Activated naive CD4-positive, alpha-beta T cell treated with anti-CD3 and anti-CD28 coated beads, Interleukin-2, amount 50 U/mL, for 72 hours (primary cell): ENCODE data around the gene ZBTB37. TPM values are rescaled to one million over a fixed set of nuclear protein-coding genes. Genes with fewer than 3 reads are reported as not detected.
A peak's percentile ranks its signal among the peaks of the same experiment; 100 is the strongest.
"Not testable (repeated sequence)": the region's sequence is repeated elsewhere in the genome, so short reads cannot be mapped to it uniquely, and the experiment has no call there.

Experiments
- ATAC-seq, 2 donors: fragments of 150-1000 bp; cut with Tn5 transposase; 2 replicates each; pipeline ENCODE4 v1.10.0; 2021; ENCODE audit warnings: mild to moderate bottlenecking in 2 of 2, moderate library complexity in 2 of 2
- DNase-seq, 2 donors: peaks; one replicate each; pipeline ENCODE4 v3.0.0; 2021 to 2022; ENCODE audit warnings: low spot score in 2 of 2
- H3K27ac Mint-ChIP-seq, 2 donors: one replicate each; pipeline ENCODE4 v1.8.0; 2022; ENCODE audit warnings: mild to moderate bottlenecking in 2 of 2, mixed read lengths in 2 of 2
- H3K36me3 Mint-ChIP-seq, 2 donors: one replicate each; pipeline ENCODE4 v1.8.0; 2022; ENCODE audit warnings: mixed read lengths in 2 of 2
- H3K9me3 Mint-ChIP-seq, 2 donors: one replicate each; pipeline ENCODE4 v1.8.0; 2022; ENCODE audit warnings: mixed read lengths in 2 of 2
- total RNA-seq, 2 donors: library from RNA; stranded (reverse); gene quantifications; one replicate each; pipeline ENCODE4 v1.2.3, GENCODE V29; 2022

ZBTB37 gene
- total RNA-seq, 2 donors from 2014 or later = 9.5 to 21.4 TPM

- not testable (repeated sequence) for H3K9me3 Mint-ChIP-seq, DNase-seq
- Mint-ChIP-seq H3K27ac (peak overlapping the region; percentile 84 to 92), H3K36me3 (peaks cover 36 to 49% of the 10 kb centered on the region in 2 donors)
- ATAC-seq = peak; percentile 8 to 26
Measured at GRCh38 chr1:173862146-173862768, 5.9 kb upstream of the ZBTB37 start.

GRCh38 chr1:173862769-173863223 lies 5.4 kb upstream of the ZBTB37 start:
- Mint-ChIP-seq H3K9me3 (no peaks in the 10 kb centered on the region), H3K36me3 (peaks cover 42 to 53% of the 10 kb centered on the region in 2 donors), H3K27ac (peak overlapping the region; percentile 84 to 100)
- ATAC-seq (peak in 1 of 2 donors; percentile 19), DNase-seq (no peak)

DNA sequence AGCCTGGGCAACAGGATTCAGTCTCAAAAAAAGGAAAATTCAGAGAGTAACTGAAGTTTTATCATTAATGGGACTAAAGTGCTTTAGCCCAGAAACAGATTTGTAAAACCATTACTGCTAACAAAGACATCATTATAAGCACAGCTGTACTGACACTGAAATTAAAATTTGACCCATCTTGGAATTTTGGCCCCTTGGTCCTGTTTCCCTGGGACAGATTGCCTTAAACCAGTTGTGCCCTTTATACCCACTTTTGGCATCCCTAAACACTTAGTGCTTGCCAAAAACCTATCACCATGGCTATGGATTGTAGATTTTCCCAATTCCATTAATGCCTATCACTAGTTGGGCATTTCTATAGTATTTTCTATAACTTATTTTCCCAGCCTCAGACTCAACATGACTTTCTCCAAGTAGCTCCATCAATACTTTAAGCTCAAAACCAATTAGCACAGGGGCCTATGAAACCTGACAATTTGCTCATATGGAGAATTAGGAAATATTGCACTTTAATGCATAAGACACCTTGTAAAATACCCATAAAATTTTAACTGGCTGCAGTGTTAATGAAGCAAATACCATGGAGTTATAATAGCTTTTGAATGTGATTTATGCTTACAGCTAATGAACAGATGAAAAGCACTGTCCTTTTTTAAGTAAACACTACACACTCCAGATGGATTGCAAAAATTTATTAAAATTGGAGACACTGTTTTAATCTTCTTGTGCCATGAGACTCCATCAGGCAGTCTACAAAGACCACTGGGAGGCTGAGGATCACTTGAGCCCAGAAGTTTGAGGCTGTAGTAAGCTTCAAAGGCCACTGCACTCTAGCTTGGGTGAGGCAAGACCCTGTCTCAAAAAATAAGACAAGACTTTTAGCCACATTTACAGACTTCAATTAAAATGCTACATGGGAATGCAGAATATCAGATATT lies 4.7 kb upstream of the ZBTB37 start:
- Mint-ChIP-seq H3K27ac (peak overlapping the region; percentile 90 to 100), H3K9me3 (no peaks in the 10 kb centered on the region), H3K36me3 (peaks cover 43 to 53% of the 10 kb centered on the region in 2 donors)
- ATAC-seq = no peak
- no peak for DNase-seq

DNA sequence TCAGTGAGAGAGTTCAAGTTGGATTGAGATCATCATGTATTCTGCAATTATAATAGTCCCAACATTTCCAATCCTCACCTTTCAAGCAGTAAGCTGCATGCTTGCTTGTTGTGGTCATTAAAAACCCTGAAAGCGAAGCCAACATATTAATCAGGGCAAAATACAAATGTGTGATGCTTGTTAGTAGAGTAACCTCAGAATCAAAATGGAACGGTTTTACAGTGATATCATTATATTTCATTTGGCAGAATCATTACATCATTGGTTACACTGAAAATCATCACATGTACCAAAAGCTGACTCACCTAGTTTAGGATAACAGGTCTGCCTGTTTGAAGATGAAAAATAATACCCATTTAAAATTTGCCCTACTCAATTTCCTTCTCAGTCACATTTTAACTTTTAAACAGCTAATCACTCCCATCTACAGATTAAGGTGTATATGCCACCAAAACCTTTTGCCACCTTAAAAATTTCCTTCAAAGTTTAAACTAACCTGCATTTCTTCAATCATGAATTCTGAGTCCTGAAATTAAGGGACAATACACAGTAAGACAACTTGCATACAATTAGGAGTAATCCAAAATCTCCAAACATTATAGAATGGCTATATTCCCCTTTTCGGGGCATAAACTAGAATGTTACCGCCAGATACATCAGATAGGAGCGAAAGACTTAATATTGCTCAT lies 3.9 kb upstream of the ZBTB37 start:
- peak overlapping the region; percentile 90 to 100 for H3K27ac Mint-ChIP-seq
- no peak for ATAC-seq

DNA sequence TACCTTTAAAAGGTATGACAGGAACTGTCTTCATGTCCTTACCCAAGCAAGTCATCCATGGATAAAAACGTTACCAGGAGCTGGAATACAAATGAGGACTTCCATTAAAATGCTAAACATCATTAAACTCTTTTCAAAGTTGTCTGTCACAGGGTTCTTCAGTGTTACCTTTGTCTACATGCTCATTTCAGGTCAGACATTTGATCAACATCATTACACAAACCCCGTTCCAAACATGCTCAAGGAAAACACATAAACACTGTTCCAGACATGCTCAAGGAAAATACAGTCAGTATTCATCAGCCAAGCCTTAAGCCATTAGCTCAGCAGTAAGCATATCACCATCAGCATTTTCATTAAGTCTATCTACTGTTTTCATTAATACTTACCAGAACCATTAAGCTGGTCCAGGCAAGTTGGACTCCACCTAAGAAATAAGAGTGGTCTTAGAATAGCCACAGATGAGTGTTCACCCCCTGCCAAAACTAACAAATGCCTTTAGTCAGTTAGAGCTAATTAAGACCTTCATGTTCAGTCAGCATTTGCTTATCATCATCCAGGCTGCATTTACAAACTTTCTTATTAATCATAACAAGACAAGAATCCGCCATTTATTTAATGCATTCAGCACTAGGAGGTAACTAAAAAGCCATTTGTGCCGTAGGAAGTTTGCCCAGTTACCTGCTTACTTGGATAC lies 2.6 kb upstream of the ZBTB37 start:
- DNase-seq (no peak), ATAC-seq (no peak)
- Mint-ChIP-seq H3K9me3 (no peaks in the 10 kb centered on the region), H3K36me3 (peaks cover 47 to 54% of the 10 kb centered on the region in 2 donors), H3K27ac (peak overlapping the region; percentile 90 to 100)

More for the DNA sequence above, 3.9 kb upstream of the ZBTB37 start:
- Mint-ChIP-seq H3K9me3 (no peaks in the 10 kb centered on the region), H3K36me3 (peaks cover 43 to 53% of the 10 kb centered on the region in 2 donors)
- DNase-seq = no peak

DNA sequence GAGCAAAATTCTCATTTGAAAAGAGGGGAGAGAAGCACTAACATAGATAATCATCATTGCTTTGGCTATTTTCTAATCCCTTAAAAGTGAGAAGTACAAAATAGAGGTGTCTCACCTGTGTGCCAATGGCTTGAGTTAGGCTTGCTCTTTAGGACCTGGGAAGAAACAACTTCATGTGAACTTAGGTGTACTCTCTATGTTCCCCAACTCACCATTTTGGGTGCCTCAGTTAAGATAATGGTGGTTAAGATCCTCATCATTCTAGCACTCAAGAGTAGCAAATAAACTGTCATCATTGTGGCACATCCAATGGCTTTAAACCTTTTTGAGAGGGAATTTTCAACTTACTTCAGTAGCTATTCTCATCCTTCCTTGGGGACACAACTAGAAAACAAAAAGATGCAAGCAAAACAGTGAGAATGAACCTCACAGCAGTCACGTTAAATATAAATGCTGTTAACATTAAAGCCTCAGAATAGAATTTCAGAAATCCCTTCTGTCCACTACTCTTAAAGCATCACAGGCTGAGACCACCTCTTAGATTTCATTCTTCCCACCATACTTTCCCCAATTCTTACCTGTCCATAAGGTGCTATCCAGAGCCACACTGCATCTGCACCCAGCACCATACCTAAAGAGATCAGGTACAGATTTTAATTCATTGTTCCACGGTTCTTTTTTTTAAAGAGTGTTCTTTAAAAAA lies 1.6 kb upstream of the ZBTB37 start:
- H3K36me3 Mint-ChIP-seq = peaks cover 52 to 59% of the 10 kb centered on the region in 2 donors
- H3K9me3 Mint-ChIP-seq = no peaks in the 10 kb centered on the region
- peak overlapping the region; percentile 90 to 100 for H3K27ac Mint-ChIP-seq
- no peak for DNase-seq
- ATAC-seq = no peak

GRCh38 chr1:173867141-173867752 lies 933 bp upstream of the ZBTB37 start:
- ATAC-seq (no peak), DNase-seq (peak in 1 of 2 donors; percentile 44)
- Mint-ChIP-seq H3K36me3 (peaks cover 52 to 59% of the 10 kb centered on the region in 2 donors), H3K27ac (peak overlapping the region; percentile 90 to 100), H3K9me3 (no peaks in the 10 kb centered on the region)

GRCh38 chr1:173867753-173868265 lies 371 bp upstream of the ZBTB37 start, which contains the start of gene GAS5:
GAS5 (minus strand) TSS chr1:173867989.
- ATAC-seq = peak; percentile 81 to 86
- H3K27ac Mint-ChIP-seq = peak within 1 kb of the TSS; percentile 90 to 100
- peaks cover 52 to 55% of the 10 kb centered on the region in 2 donors for H3K36me3 Mint-ChIP-seq
- DNase-seq = peak; percentile 98 to 99
- H3K9me3 Mint-ChIP-seq = no peaks in the 10 kb centered on the region

DNA sequence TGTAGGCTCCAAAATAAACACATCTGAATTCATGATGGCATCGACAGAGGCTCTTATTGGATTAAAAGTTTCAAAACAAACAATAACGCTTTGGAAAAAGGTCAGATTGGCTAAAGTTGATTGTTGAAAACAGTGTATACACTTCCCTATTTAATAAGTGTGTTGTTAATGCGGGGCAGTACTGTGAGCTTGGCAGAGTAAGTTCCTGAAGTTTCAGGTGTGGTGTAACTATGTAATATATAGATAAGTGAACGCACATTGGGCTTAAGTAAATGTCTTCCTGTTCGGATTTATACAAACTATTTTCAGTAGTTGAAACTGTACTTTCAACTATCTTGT lies 810 bp downstream of the ZBTB37 start:
- no peaks in the 10 kb centered on the region for H3K9me3 Mint-ChIP-seq
- no peak for ATAC-seq
- no peak for DNase-seq
- H3K27ac Mint-ChIP-seq = peak overlapping the region; percentile 90 to 94
- peaks cover 52 to 53% of the 10 kb centered on the region in 2 donors for H3K36me3 Mint-ChIP-seq

- peaks cover 37 to 38% of the 10 kb centered on the region in 2 donors for H3K36me3 Mint-ChIP-seq
- peak overlapping the region; percentile 86 to 90 for H3K27ac Mint-ChIP-seq
- ATAC-seq = peak in 1 of 2 donors; percentile 9
- DNase-seq = peak in 1 of 2 donors; percentile 65
- no peaks in the 10 kb centered on the region for H3K9me3 Mint-ChIP-seq
Measured at GRCh38 chr1:173870252-173871075, 2.3 kb downstream of the ZBTB37 start.

DNA sequence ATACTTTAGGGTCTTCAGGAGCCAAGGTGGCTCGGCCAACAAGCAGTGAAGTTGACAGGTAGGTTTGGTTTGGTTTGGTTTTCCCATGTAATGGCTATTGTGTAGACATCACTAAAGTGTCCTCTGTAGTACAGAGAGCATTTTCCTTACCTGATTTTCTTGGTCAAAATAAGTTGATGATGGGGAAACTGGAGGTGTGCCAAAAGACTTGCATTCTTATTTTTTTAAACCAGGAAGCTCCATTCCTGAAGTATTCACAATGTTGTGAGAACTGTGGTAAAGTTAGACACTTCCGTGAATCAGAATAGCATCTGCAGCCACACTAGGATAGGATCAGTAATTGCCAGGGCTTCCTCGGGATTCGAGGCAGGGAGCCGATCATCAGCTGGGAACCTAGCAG lies 2.9 kb downstream of the ZBTB37 start:
- no peak for ATAC-seq
- Mint-ChIP-seq H3K9me3 (no peaks in the 10 kb centered on the region), H3K27ac (peak overlapping the region; percentile 86 to 90), H3K36me3 (peaks cover 31 to 32% of the 10 kb centered on the region in 2 donors)
- DNase-seq = no peak

- Mint-ChIP-seq H3K9me3 (no peaks in the 10 kb centered on the region), H3K27ac (peak overlapping the region; percentile 48 to 90), H3K36me3 (peaks cover 27 to 28% of the 10 kb centered on the region in 2 donors)
- ATAC-seq (no peak), DNase-seq (no peak)
Measured at GRCh38 chr1:173871500-173871899, 3.3 kb downstream of the ZBTB37 start.

DNA sequence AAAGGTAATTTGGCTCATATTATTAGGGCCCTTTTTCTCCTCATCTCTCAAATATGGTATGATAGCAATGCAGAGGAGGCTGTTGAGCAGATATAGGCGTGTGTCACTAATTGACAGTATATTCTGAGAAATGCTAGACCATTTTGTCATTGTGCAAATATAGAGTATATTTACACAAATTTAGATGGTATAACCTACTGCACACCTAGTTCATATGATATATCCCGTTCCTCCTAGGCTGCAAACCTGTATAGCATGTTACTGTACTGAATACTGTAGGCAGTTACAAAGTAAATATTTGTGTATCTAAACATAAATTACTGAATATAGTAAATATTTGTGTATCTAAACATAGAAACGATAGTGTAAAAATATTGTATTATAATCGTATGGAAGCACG lies 8.6 kb downstream of the ZBTB37 start:
- Mint-ChIP-seq H3K27ac (no peak overlapping the region), H3K9me3 (no peaks in the 10 kb centered on the region)

DNA sequence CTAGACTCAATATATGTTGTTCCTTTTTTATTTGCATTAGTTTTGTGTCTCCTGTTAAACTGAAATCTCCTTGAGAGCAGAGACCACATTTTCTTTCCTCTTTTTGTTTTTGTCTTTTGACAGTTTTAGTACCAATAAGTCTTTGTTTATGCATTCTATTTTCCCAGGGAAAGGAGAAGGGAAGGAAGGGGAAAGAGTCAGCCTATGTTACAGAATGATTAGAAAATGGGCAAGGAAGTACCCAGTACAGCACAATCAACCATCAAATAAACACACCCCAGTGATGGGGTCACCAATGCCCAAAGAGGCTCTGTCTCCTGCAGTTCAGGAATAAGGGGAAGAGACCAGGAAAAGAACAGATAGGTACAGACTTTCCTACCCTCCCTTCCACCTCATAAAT lies 10.1 kb downstream of the ZBTB37 start:
- peak overlapping the region in 1 of 2 donors; percentile 29 for H3K27ac Mint-ChIP-seq
- no peak for DNase-seq
- no peaks in the 10 kb centered on the region for H3K9me3 Mint-ChIP-seq
- no peak for ATAC-seq
- H3K36me3 Mint-ChIP-seq = peaks cover 4% of the 10 kb centered on the region in 2 donors

More for the DNA sequence above, 8.6 kb downstream of the ZBTB37 start:
- H3K36me3 Mint-ChIP-seq = peaks cover 5 to 6% of the 10 kb centered on the region in 2 donors
- ATAC-seq = no peak
- no peak for DNase-seq
